NCI-H69 (cell line): ENCODE results near the gene KRTAP5-11.
"Not testable (repeated sequence)": the region's sequence is repeated elsewhere in the genome, so short reads cannot be mapped to it uniquely, and the experiment has no call there.

Experiments used
- DNase-seq: peaks from one replicate; lab custom pipeline; 2025; lab: John Stamatoyannopoulos, UW

KRTAP5-11 gene

GRCh38 chr11:71556018-71556417 lies 26.7 kb downstream of the KRTAP5-11 start:
- no peak for DNase-seq

- no peak for DNase-seq
Measured at GRCh38 chr11:71555508-71555907, 27.2 kb downstream of the KRTAP5-11 start.

GRCh38 chr11:71554996-71555395 lies 27.7 kb downstream of the KRTAP5-11 start:
- DNase-seq = no peak

- DNase-seq = no peak
Measured at GRCh38 chr11:71551711-71552110, 31.0 kb downstream of the KRTAP5-11 start.

- DNase-seq = no peak
Measured at GRCh38 chr11:71548716-71549151, 33.9 kb downstream of the KRTAP5-11 start.

- DNase-seq = no peak
Measured at GRCh38 chr11:71548120-71548519, 34.6 kb downstream of the KRTAP5-11 start, which contains the start of gene KRTAP5-9. TSS of gene KRTAP5-9 (plus strand) at chr11:71548420. CDS start at chr11:71548658, 238 bp downstream.

- DNase-seq = no peak
Measured at GRCh38 chr11:71545405-71545966, 37.2 kb downstream of the KRTAP5-11 start.

GRCh38 chr11:71544525-71545214 lies 38.0 kb downstream of the KRTAP5-11 start:
- DNase-seq = no peak

- DNase-seq = no peak
Measured at GRCh38 chr11:71543866-71544265, 38.8 kb downstream of the KRTAP5-11 start.

GRCh38 chr11:71542879-71543777 lies 39.5 kb downstream of the KRTAP5-11 start:
- DNase-seq = no peak

- DNase-seq = no peak
Measured at GRCh38 chr11:71542382-71542781, 40.3 kb downstream of the KRTAP5-11 start.

- DNase-seq = not testable (repeated sequence)
Measured at GRCh38 chr11:71540521-71541304, 42.0 kb downstream of the KRTAP5-11 start.

- DNase-seq = not testable (repeated sequence)
Measured at GRCh38 chr11:71539971-71540370, 42.7 kb downstream of the KRTAP5-11 start.

GRCh38 chr11:71539017-71539416 lies 43.7 kb downstream of the KRTAP5-11 start:
- no peak for DNase-seq

GRCh38 chr11:71538666-71538990 lies 44.0 kb downstream of the KRTAP5-11 start:
- DNase-seq = no peak

- DNase-seq = not testable (repeated sequence)
Measured at GRCh38 chr11:71537977-71538665, 44.6 kb downstream of the KRTAP5-11 start, which contains the start of gene KRTAP5-8. TSS of gene KRTAP5-8 (plus strand) at chr11:71538025. CDS start at chr11:71538056, 31 bp downstream.

- no peak for DNase-seq
Measured at GRCh38 chr11:71537537-71537936, 45.1 kb downstream of the KRTAP5-11 start.

- DNase-seq = no peak
Measured at GRCh38 chr11:71535825-71536224, 46.9 kb downstream of the KRTAP5-11 start.

- not testable (repeated sequence) for DNase-seq
Measured at GRCh38 chr11:71534711-71535608, 47.7 kb downstream of the KRTAP5-11 start.

GRCh38 chr11:71532036-71532610 lies 50.6 kb downstream of the KRTAP5-11 start:
- no peak for DNase-seq
